ENCODE data around the gene DYNLT5.

DYNLT5 gene

DNA sequence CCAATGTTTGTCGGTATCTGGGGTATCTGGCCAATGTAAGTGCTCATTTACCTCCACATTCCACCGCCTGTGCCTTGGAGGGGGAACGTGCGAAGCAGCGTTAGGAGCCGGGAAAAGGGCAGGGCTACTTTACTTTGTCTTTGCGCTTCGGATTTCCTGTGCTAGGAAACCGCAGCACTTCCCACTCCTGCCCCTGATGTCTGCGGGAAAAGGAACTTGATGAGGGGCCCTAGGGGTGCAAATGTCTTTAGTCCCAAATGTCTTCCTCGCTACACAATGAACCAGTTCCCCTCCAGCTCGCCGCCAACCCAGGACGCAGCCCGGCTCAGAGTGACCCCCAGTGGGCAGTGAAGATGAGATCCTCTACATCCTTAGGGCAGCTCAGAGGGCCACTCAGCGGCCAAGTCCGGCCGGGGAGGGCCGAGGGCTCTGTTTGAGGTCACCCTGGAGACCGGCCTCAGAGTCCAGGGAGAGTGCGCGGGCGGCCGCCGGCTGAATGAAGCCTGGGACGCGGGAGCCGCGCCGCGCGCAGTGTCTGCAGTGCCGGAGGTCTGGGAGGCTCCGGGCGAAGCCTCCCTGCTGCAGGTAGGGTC lies at the start of gene DYNLT5:
Gene DYNLT5 (plus strand): TSS at position 460 of the 593 bp plus-strand sequence. CDS start 2,200 bp downstream, outside the sequence.
- no peak within 1 kb of the TSS for H3K4me3 ChIP-seq (ENCODE audit: low read depth, low read length, poor library complexity, severe bottlenecking)
- no peaks in the 10 kb centered on the region for H3K4me1 ChIP-seq (ENCODE audit: insufficient read depth, low read length, severe bottlenecking)
- no peaks in the 10 kb centered on the region for H3K36me3 ChIP-seq (ENCODE audit: insufficient read depth, low read length)
- no peak within 1 kb of the TSS for H3K9ac ChIP-seq (ENCODE audit: low read length)
- H3K27me3 ChIP-seq (ENCODE audit: insufficient read depth, low read length): no peaks in the 10 kb centered on the region
- no peaks in the 10 kb centered on the region for H3F3A ChIP-seq (ENCODE audit: insufficient read depth, low read length)
- no peaks in the 10 kb centered on the region for H3K79me2 ChIP-seq (ENCODE audit: insufficient read depth, low read length)
- H3K4me2 ChIP-seq (ENCODE audit: low read length): no peak within 1 kb of the TSS
- H4K20me1 ChIP-seq (ENCODE audit: insufficient read depth, low read length): no peaks in the 10 kb centered on the region
- no peak for TF ChIP-seq CTCF (IDR thresholded peaks at IDR 0.05; ENCODE audit: low read length)
- TF ChIP-seq EZH2 (IDR thresholded peaks at IDR 0.05; ENCODE audit: borderline replicate concordance, low read length): no peak
- H3K27ac ChIP-seq (ENCODE audit: low read depth, low read length, poor library complexity, severe bottlenecking): no peak within 1 kb of the TSS
- no peaks in the 10 kb centered on the region for H3K9me2 ChIP-seq (ENCODE audit: low read depth, low read length)
- H2AFZ ChIP-seq (ENCODE audit: low read length): no peak within 1 kb of the TSS
- H3K9me3 ChIP-seq (ENCODE audit: low read length): no peaks in the 10 kb centered on the region

DNA sequence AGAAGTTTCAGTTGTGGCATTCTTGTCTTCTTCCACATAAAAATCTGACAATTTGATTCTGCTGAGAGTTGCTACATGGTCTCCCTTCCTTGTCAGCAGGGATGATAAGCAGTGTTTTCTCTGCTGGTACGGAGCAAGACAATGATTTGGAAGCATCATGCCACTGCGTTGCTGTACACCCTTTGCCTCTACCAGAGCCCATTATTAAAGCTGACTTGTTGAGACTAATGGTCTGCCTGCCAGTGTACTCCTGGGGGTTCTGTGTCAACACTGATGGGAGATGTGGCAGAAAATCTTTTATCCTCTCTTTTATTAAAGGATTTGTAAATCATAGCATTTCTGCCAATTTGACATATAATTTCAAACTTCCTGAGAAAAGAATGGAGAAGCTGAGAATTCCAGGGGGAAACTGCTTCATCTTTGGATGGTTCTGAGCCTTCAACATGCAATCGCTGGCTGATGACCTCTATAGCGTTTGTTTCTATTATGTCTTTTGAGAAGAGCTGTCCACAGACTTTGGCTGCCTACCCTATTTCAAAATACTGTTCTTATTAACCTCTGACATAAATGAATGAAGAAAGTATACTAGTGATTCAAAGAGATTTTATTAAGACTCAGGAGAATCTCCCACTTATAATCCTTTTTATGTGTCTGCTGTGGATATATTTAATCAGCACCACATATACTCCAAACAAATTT lies 47.9 kb upstream of the DYNLT5 start:
- TF ChIP-seq CTCF (IDR thresholded peaks at IDR 0.05; ENCODE audit: low read length): no peak
- no peak for TF ChIP-seq EZH2 (IDR thresholded peaks at IDR 0.05; ENCODE audit: borderline replicate concordance, low read length)
- no peaks in the 10 kb centered on the region for H3F3A ChIP-seq (ENCODE audit: insufficient read depth, low read length)
- H3K4me2 ChIP-seq (ENCODE audit: low read length): no peak overlapping the region
- H3K27ac ChIP-seq (ENCODE audit: low read depth, low read length, poor library complexity, severe bottlenecking): no peak overlapping the region
- H3K9ac ChIP-seq (ENCODE audit: low read length): no peak overlapping the region
- H3K9me2 ChIP-seq (ENCODE audit: low read depth, low read length): peaks cover 4% of the 10 kb centered on the region; the same call in 1 of the 2 replicates
- no peaks in the 10 kb centered on the region for H3K36me3 ChIP-seq (ENCODE audit: insufficient read depth, low read length)
- H3K79me2 ChIP-seq (ENCODE audit: insufficient read depth, low read length): no peaks in the 10 kb centered on the region
- H3K27me3 ChIP-seq (ENCODE audit: insufficient read depth, low read length): no peaks in the 10 kb centered on the region
- no peaks in the 10 kb centered on the region for H3K4me1 ChIP-seq (ENCODE audit: insufficient read depth, low read length, severe bottlenecking)
- no peaks in the 10 kb centered on the region for H3K9me3 ChIP-seq (ENCODE audit: low read length)
- no peaks in the 10 kb centered on the region for H4K20me1 ChIP-seq (ENCODE audit: insufficient read depth, low read length)
- H2AFZ ChIP-seq (ENCODE audit: low read length): no peak overlapping the region
- H3K4me3 ChIP-seq (ENCODE audit: low read depth, low read length, poor library complexity, severe bottlenecking): no peak overlapping the region

- peaks cover 4% of the 10 kb centered on the region; the same call in 1 of the 2 replicates for H3K9me2 ChIP-seq (ENCODE audit: low read depth, low read length)
- no peaks in the 10 kb centered on the region for H3K9me3 ChIP-seq (ENCODE audit: low read length)
- no peaks in the 10 kb centered on the region for H4K20me1 ChIP-seq (ENCODE audit: insufficient read depth, low read length)
- no peaks in the 10 kb centered on the region for H3K79me2 ChIP-seq (ENCODE audit: insufficient read depth, low read length)
- H3K27ac ChIP-seq (ENCODE audit: low read depth, low read length, poor library complexity, severe bottlenecking): no peak overlapping the region
- no peak overlapping the region for H3K4me3 ChIP-seq (ENCODE audit: low read depth, low read length, poor library complexity, severe bottlenecking)
- no peak overlapping the region for H3K4me2 ChIP-seq (ENCODE audit: low read length)
- H3K36me3 ChIP-seq (ENCODE audit: insufficient read depth, low read length): no peaks in the 10 kb centered on the region
- no peaks in the 10 kb centered on the region for H3F3A ChIP-seq (ENCODE audit: insufficient read depth, low read length)
- no peak overlapping the region for H3K9ac ChIP-seq (ENCODE audit: low read length)
- TF ChIP-seq EZH2 (IDR thresholded peaks at IDR 0.05; ENCODE audit: borderline replicate concordance, low read length): no peak
- H3K4me1 ChIP-seq (ENCODE audit: insufficient read depth, low read length, severe bottlenecking): no peaks in the 10 kb centered on the region
- no peak overlapping the region for H2AFZ ChIP-seq (ENCODE audit: low read length)
- no peaks in the 10 kb centered on the region for H3K27me3 ChIP-seq (ENCODE audit: insufficient read depth, low read length)
These were observed 47.1 kb upstream of the DYNLT5 start for GRCh38 chr1:66705110-66705509.

Measured in OCI-LY1 (cell line).